Activated naive CD8-positive, alpha-beta T cell treated with anti-CD3 and anti-CD28 coated beads, Interleukin-2, amount 50 U/mL, for 16 hours (primary cell): ENCODE measurements around the gene NLGN2.
"Not testable (repeated sequence)": the region's sequence is repeated elsewhere in the genome, so short reads cannot be mapped to it uniquely, and the experiment has no call there.

Source experiments
- DNase-seq: peaks from one replicate; pipeline ENCODE4 v3.0.0-alpha.2; 2020; ENCODE audit warnings: low read depth, low spot score

The NLGN2 gene

GRCh38 chr17:7407485-7408251 is at the start of gene NLGN2:
NLGN2 (plus strand) TSS chr17:7407845; CDS start chr17:7408256, 411 bp downstream.
- no peak for DNase-seq

- no peak for DNase-seq
These were observed 45.7 kb upstream of the NLGN2 start for GRCh38 chr17:7361906-7362305.

GRCh38 chr17:7363311-7363710 is 44.3 kb upstream of the NLGN2 start:
- DNase-seq, result no peak

GRCh38 chr17:7365963-7366362 is 41.7 kb upstream of the NLGN2 start:
- DNase-seq, result not testable (repeated sequence)

GRCh38 chr17:7367083-7367482 is 40.6 kb upstream of the NLGN2 start:
- no peak for DNase-seq

GRCh38 chr17:7367918-7368598 is 39.6 kb upstream of the NLGN2 start:
- DNase-seq, result no peak

GRCh38 chr17:7368599-7368994 is 39.0 kb upstream of the NLGN2 start:
- DNase-seq, result not testable (repeated sequence)

GRCh38 chr17:7369825-7370224 is 37.8 kb upstream of the NLGN2 start:
- DNase-seq, result no peak

- no peak for DNase-seq
These were observed 36.8 kb upstream of the NLGN2 start for GRCh38 chr17:7370853-7371252.

GRCh38 chr17:7374353-7374752 is 33.3 kb upstream of the NLGN2 start:
- DNase-seq, result no peak

- DNase-seq, result no peak
These were observed 28.5 kb upstream of the NLGN2 start for GRCh38 chr17:7379134-7379533.

- no peak for DNase-seq
These were observed 27.3 kb upstream of the NLGN2 start for GRCh38 chr17:7380321-7380720.

- DNase-seq, result no peak
These were observed 26.6 kb upstream of the NLGN2 start, which contains the start of gene TNK1 for GRCh38 chr17:7380855-7381683. TNK1 (plus strand) TSS chr17:7381089; CDS start chr17:7382927, 1,838 bp downstream.

GRCh38 chr17:7382901-7383300 is 24.7 kb upstream of the NLGN2 start:
- DNase-seq, result no peak

GRCh38 chr17:7383371-7383741 is 24.3 kb upstream of the NLGN2 start:
- DNase-seq, result no peak

GRCh38 chr17:7383742-7384488 is 23.7 kb upstream of the NLGN2 start:
- DNase-seq, result peak; percentile 54

GRCh38 chr17:7384489-7385081 is 23.1 kb upstream of the NLGN2 start:
- no peak for DNase-seq

GRCh38 chr17:7388856-7389255 is 18.8 kb upstream of the NLGN2 start:
- DNase-seq, result no peak

GRCh38 chr17:7389924-7390910 is 17.4 kb upstream of the NLGN2 start:
- no peak for DNase-seq

- no peak for DNase-seq
These were observed 16.3 kb upstream of the NLGN2 start for GRCh38 chr17:7391307-7391706.
